Colonic mucosa (tissue), 4 donors: ENCODE data around the gene GATB. TPM values are rescaled to one million over a fixed set of nuclear protein-coding genes. Genes with fewer than 3 reads are reported as not detected.

ENCODE experiments used
- DNase-seq: peaks from one replicate; pipeline ENCODE4 v3.0.0-alpha.2; 2020
- H3K27ac ChIP-seq: fragments of 200-600 bp; one replicate; pipeline ENCODE4 v1.8.0; 2021
- H3K27me3 ChIP-seq: fragments of 200-600 bp; one replicate; pipeline ENCODE4 v1.8.0; 2021
- H3K36me3 ChIP-seq: fragments of 200-600 bp; one replicate; pipeline ENCODE4 v1.8.0; 2021
- H3K4me1 ChIP-seq: fragments of 200-600 bp; one replicate; pipeline ENCODE4 v1.8.0; 2021; ENCODE audit warnings: mild to moderate bottlenecking
- H3K4me3 ChIP-seq: fragments of 200-600 bp; one replicate; pipeline ENCODE4 v1.8.0; 2021
- H3K9ac ChIP-seq, 2 donors: one replicate each; pipeline ENCODE4 v1.7.0; 2013; ENCODE audit warnings: control low read depth in 2 of 2, low read depth in 2 of 2, low read length in 2 of 2
- H3K9me3 ChIP-seq: fragments of 200-600 bp; one replicate; pipeline ENCODE4 v1.8.0; 2021
- intact Hi-C: fragments of 100-400 bp; cut with DNase I; formaldehyde crosslinking; loops from one replicate; pipeline ENCODE4 v1.14.1; 2022
- total RNA-seq, 2 donors: library from RNA; stranded (reverse); fragmentation: NEBNext Ultra II Directional in 1 of 2; extraction: Animal tissue kit (Norgen Biotek cat#: 25700) in 1 of 2; gene quantifications; one replicate each; pipeline ENCODE4 v1.2.1, GENCODE V29; 2021
- TF ChIP-seq, protein P1 (sequence below): fragments of 200-600 bp; IDR thresholded peaks from one replicate; pipeline ENCODE4 v1.8.0; 2022; ENCODE audit warnings: antibody characterized with exemption, mild to moderate bottlenecking
- donor health status: healthy.
- donor health status: DM: no; HTN: no; CAD: no.
- donor health status: DM: no; HTN: no; CAD: no.

Gene GATB
- total RNA-seq, 2 donors from 2014 or later, result 20.9 to 22.9 TPM

DNA sequence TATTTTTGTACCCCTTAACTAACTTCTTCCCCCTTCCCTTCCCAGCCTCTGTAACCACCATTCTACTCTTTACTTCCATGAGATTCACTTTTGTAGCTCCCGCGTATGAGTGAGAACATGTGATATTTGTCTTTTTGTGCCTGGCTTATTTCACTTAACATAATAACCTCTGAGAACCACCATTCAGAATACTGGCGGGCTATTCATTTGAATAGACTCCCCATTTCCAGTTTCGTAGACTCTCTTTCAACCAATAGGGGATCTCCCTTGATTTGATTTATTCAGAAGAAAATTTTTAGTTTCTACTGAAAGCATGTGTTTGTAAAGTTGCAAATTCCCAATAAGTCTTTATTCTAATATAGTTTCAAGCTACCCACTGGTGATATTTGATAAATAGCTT lies 117.2 kb downstream of the GATB start:
- H3K36me3 ChIP-seq, result no peaks in the 10 kb centered on the region
- H3K27me3 ChIP-seq, result no peaks in the 10 kb centered on the region
- no peaks in the 10 kb centered on the region for H3K4me1 ChIP-seq
- H3K9ac ChIP-seq, result no peak overlapping the region
- intact Hi-C loops, result no loop called here
- H3K4me3 ChIP-seq, result no peak overlapping the region
- no peaks in the 10 kb centered on the region for H3K9me3 ChIP-seq
- TF ChIP-seq, protein P1, sequence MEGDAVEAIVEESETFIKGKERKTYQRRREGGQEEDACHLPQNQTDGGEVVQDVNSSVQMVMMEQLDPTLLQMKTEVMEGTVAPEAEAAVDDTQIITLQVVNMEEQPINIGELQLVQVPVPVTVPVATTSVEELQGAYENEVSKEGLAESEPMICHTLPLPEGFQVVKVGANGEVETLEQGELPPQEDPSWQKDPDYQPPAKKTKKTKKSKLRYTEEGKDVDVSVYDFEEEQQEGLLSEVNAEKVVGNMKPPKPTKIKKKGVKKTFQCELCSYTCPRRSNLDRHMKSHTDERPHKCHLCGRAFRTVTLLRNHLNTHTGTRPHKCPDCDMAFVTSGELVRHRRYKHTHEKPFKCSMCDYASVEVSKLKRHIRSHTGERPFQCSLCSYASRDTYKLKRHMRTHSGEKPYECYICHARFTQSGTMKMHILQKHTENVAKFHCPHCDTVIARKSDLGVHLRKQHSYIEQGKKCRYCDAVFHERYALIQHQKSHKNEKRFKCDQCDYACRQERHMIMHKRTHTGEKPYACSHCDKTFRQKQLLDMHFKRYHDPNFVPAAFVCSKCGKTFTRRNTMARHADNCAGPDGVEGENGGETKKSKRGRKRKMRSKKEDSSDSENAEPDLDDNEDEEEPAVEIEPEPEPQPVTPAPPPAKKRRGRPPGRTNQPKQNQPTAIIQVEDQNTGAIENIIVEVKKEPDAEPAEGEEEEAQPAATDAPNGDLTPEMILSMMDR, result no peak
- no peak for DNase-seq
- H3K27ac ChIP-seq, result no peak overlapping the region

DNA sequence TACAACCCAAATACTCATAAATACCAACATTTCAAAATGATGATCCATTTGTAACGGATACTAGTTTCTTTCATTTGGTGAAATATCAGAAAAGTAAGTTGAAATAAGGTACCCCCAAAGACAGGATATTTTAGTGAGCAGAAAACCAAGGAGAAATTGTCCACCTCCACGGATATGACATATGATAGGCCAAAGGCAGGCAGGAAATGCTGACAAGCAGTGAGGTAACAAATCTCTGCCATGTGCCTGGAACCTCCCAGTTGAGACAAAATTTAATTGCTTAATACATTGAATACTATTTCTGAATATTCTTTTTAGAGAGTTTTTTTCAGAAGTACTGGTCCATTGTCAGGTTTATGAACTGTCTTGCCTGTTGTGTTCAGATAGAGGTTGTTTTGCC lies 118.8 kb downstream of the GATB start:
- Histone ChIP-seq H3K4me1 (no peaks in the 10 kb centered on the region), H3K36me3 (no peaks in the 10 kb centered on the region), H3K27ac (no peak overlapping the region), H3K9me3 (no peaks in the 10 kb centered on the region), H3K4me3 (no peak overlapping the region), H3K9ac (no peak overlapping the region), H3K27me3 (no peaks in the 10 kb centered on the region)
- DNase-seq, result no peak
- intact Hi-C loops, result no loop called here
- TF ChIP-seq, protein P1, result no peak

DNA sequence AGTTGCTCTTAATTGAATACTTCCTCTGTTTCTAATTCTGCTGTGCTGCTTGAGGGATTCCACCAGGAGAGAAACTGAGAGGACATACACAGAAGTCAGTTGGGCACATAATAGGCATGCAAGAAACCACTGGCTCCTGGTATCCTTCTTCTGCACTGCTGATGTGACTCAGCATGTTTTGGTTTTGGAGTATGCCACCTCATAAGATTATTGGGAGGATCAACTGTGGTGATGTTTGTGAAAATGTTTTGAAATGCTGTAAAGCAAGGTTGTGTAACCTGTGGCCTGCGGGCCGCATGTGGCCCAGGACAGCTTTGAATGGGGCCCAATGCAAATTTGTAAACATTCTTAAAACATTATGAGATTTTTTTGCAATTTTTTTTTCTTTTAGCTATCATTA lies 119.6 kb downstream of the GATB start:
- H3K27ac ChIP-seq, result no peak overlapping the region
- no peak overlapping the region for H3K4me3 ChIP-seq
- H3K4me1 ChIP-seq, result no peaks in the 10 kb centered on the region
- no peaks in the 10 kb centered on the region for H3K36me3 ChIP-seq
- H3K9me3 ChIP-seq, result no peaks in the 10 kb centered on the region
- intact Hi-C loops, result no loop called here
- DNase-seq, result no peak
- no peaks in the 10 kb centered on the region for H3K27me3 ChIP-seq
- TF ChIP-seq, protein P1, result no peak
- H3K9ac ChIP-seq, result no peak overlapping the region

DNA sequence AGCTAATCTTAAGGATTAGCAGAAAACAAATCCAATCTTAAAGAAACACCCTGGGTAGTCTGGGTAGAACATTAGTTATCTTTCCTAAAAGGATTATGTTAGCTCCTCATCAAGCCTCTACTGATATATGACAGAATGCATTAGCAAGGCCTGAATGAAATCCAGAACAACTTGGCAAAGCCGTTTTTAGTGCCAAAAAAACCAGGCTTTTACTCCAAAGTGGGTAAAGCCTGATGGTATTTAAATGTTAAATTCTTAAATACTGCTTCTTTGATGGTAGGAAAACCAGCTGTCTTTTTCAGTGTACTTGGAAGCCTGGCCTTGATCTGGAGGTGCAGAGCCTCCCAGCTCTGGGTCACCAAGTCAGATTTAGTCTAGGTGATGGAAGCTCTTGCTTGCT lies 120.4 kb downstream of the GATB start:
- Histone ChIP-seq H3K27me3 (no peaks in the 10 kb centered on the region), H3K4me1 (no peaks in the 10 kb centered on the region), H3K9me3 (no peaks in the 10 kb centered on the region), H3K36me3 (no peaks in the 10 kb centered on the region), H3K4me3 (no peak overlapping the region), H3K27ac (no peak overlapping the region), H3K9ac (no peak overlapping the region)
- intact Hi-C loops, result no loop called here
- no peak for DNase-seq
- TF ChIP-seq, protein P1, result no peak

DNA sequence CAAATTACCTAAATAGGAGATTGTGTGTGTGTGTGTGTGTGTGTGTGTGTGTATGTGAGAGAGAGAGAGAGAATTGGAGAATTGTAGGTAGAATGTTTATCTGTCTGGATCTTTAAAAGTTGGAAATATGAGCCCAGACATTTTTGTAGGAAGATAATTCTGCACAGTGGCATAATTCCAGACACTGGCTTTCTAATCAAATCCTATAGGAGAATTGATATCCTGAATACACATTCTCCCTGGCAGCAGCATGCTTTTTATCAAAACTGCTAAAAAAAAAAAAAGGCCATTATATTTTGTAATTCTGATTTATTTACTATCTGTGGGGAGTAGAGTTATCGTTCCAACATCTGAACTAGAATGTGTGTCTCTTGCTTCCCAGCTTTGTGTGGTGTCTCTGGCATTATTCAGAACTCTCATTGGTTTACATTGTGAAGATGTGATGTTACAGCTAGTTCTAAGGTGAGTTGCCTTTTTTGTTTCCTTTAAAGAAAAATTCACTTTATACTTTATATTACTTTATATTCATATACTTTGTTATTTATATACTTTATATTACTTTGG lies 122.4 kb downstream of the GATB start:
- Histone ChIP-seq H3K9ac (no peak overlapping the region), H3K27me3 (no peaks in the 10 kb centered on the region), H3K27ac (no peak overlapping the region), H3K4me3 (no peak overlapping the region), H3K4me1 (no peaks in the 10 kb centered on the region), H3K9me3 (no peaks in the 10 kb centered on the region), H3K36me3 (no peaks in the 10 kb centered on the region)
- TF ChIP-seq, protein P1, result no peak
- no peak for DNase-seq
- intact Hi-C loops, result no loop called here
